HG03103 (cell line): ENCODE data around the gene DGKQ.
"Not testable (repeated sequence)": the region's sequence is repeated elsewhere in the genome, so short reads cannot be mapped to it uniquely, and the experiment has no call there.

ENCODE experiments used
- ATAC-seq: cut with Tn5 transposase; IDR thresholded peaks from one replicate; pipeline ENCODE4 v1.9.1; 2021; ENCODE audit warnings: low read depth; ENCODE audit not compliant: unreplicated experiment

DGKQ gene

GRCh38 chr4:930028-930551 is 43.3 kb downstream of the DGKQ start:
- no peak for ATAC-seq

- ATAC-seq = no peak
These were observed 44.1 kb downstream of the DGKQ start for GRCh38 chr4:929096-929765.

GRCh38 chr4:927566-927965 is 45.8 kb downstream of the DGKQ start:
- ATAC-seq = not testable (repeated sequence)

- no peak for ATAC-seq
These were observed 46.8 kb downstream of the DGKQ start for GRCh38 chr4:926538-926937.

- ATAC-seq = no peak
These were observed 47.4 kb downstream of the DGKQ start for GRCh38 chr4:925771-926500.

GRCh38 chr4:925171-925570 is 48.2 kb downstream of the DGKQ start:
- no peak for ATAC-seq

- ATAC-seq = no peak
These were observed 49.0 kb downstream of the DGKQ start for GRCh38 chr4:924107-925096.

GRCh38 chr4:921830-922331 is 51.5 kb downstream of the DGKQ start:
- peak; percentile 41 for ATAC-seq

- not testable (repeated sequence) for ATAC-seq
These were observed 54.2 kb downstream of the DGKQ start for GRCh38 chr4:919004-919680.

GRCh38 chr4:918591-918990 is 54.8 kb downstream of the DGKQ start:
- ATAC-seq = not testable (repeated sequence)

- ATAC-seq = no peak
These were observed 55.4 kb downstream of the DGKQ start for GRCh38 chr4:917992-918391.

- ATAC-seq = no peak
These were observed 55.9 kb downstream of the DGKQ start for GRCh38 chr4:917466-917865.

- ATAC-seq = no peak
These were observed 57.8 kb downstream of the DGKQ start for GRCh38 chr4:915595-915994.

- no peak for ATAC-seq
These were observed 58.3 kb downstream of the DGKQ start for GRCh38 chr4:915041-915474.

- no peak for ATAC-seq
These were observed 58.8 kb downstream of the DGKQ start for GRCh38 chr4:914531-914930.

- no peak for ATAC-seq
These were observed 60.1 kb downstream of the DGKQ start for GRCh38 chr4:913280-913618.

- no peak for ATAC-seq
These were observed 60.7 kb downstream of the DGKQ start for GRCh38 chr4:912548-913279.

- ATAC-seq = no peak
These were observed 61.4 kb downstream of the DGKQ start for GRCh38 chr4:911871-912490.

GRCh38 chr4:911221-911751 is 62.1 kb downstream of the DGKQ start:
- ATAC-seq = no peak
